ENCODE measurements around the gene DUS1L. TPM values are rescaled to one million over a fixed set of nuclear protein-coding genes. Genes with fewer than 3 reads are reported as not detected.

Gene DUS1L
- total RNA-seq, 4 donors from 2014 or later: 30.2 to 70.6 (median 46.5) TPM

- DNase-seq: no peak
- Histone ChIP-seq H3K36me3 (no peaks in the 10 kb centered on the region), H3K4me1 (peaks cover 0 to 10% of the 10 kb centered on the region in 2 donors), H3K27ac (no peak overlapping the region), H3K9me3 (no peaks in the 10 kb centered on the region), H3K27me3 (no peaks in the 10 kb centered on the region), H3K4me3 (no peak overlapping the region)
- no peak for TF ChIP-seq CTCF (IDR thresholded peaks at IDR 0.05)
- no peak for TF ChIP-seq POLR2A (IDR thresholded peaks at IDR 0.05)
- intact Hi-C loops (cut with DNase I; ENCODE audit: low total_unique reads): no loop called here
Observed at GRCh38 chr17:82060614-82061013, 5.0 kb downstream of the DUS1L start.

- no peak for DNase-seq
- Histone ChIP-seq H3K27ac (no peak overlapping the region), H3K9me3 (no peaks in the 10 kb centered on the region), H3K4me1 (peaks cover 0 to 10% of the 10 kb centered on the region in 2 donors), H3K36me3 (no peaks in the 10 kb centered on the region), H3K27me3 (no peaks in the 10 kb centered on the region), H3K4me3 (no peak overlapping the region)
- no peak for TF ChIP-seq CTCF (IDR thresholded peaks at IDR 0.05)
- no peak for TF ChIP-seq POLR2A (IDR thresholded peaks at IDR 0.05)
- intact Hi-C loops (cut with DNase I; ENCODE audit: low total_unique reads): no loop called here
Observed at GRCh38 chr17:82060001-82060380, 5.6 kb downstream of the DUS1L start.

- Histone ChIP-seq H3K27ac (no peak overlapping the region), H3K27me3 (no peaks in the 10 kb centered on the region), H3K4me3 (no peak overlapping the region), H3K36me3 (no peaks in the 10 kb centered on the region), H3K9me3 (no peaks in the 10 kb centered on the region), H3K4me1 (peaks cover 0 to 6% of the 10 kb centered on the region in 2 donors)
- TF ChIP-seq POLR2A (IDR thresholded peaks at IDR 0.05) (no peak), CTCF (IDR thresholded peaks at IDR 0.05) (no peak)
- intact Hi-C loops (cut with DNase I; ENCODE audit: low total_unique reads): no loop called here
- DNase-seq: no peak
Observed at GRCh38 chr17:82059272-82060000, 6.2 kb downstream of the DUS1L start.

- H3K4me1 ChIP-seq: peaks cover 0 to 2% of the 10 kb centered on the region in 2 donors
- intact Hi-C loops (cut with DNase I; ENCODE audit: low total_unique reads): no loop called here
- no peaks in the 10 kb centered on the region for H3K36me3 ChIP-seq
- no peak overlapping the region for H3K4me3 ChIP-seq
- H3K9me3 ChIP-seq: no peaks in the 10 kb centered on the region
- H3K27me3 ChIP-seq: no peaks in the 10 kb centered on the region
- no peak for DNase-seq
- H3K27ac ChIP-seq: no peak overlapping the region
- TF ChIP-seq POLR2A (IDR thresholded peaks at IDR 0.05) (no peak), CTCF (IDR thresholded peaks at IDR 0.05) (no peak)
Observed at GRCh38 chr17:82058855-82059249, 6.8 kb downstream of the DUS1L start.

GRCh38 chr17:82058230-82058854 is 7.3 kb downstream of the DUS1L start:
- no peak for DNase-seq
- H3K4me1 ChIP-seq: peaks cover 0 to 7% of the 10 kb centered on the region in 2 donors
- no peak for TF ChIP-seq POLR2A (IDR thresholded peaks at IDR 0.05)
- TF ChIP-seq CTCF (IDR thresholded peaks at IDR 0.05): no peak
- no peaks in the 10 kb centered on the region for H3K9me3 ChIP-seq
- no peak overlapping the region for H3K27ac ChIP-seq
- H3K36me3 ChIP-seq: no peaks in the 10 kb centered on the region
- intact Hi-C loops (cut with DNase I; ENCODE audit: low total_unique reads): no loop called here
- H3K27me3 ChIP-seq: no peaks in the 10 kb centered on the region
- no peak overlapping the region for H3K4me3 ChIP-seq

All from uterus (tissue), 4 donors.